HCT116 (cell line): ENCODE results near the gene C15orf40. TPM values are rescaled to one million over a fixed set of nuclear protein-coding genes. Genes with fewer than 3 reads are reported as not detected.

Source experiments
- ATAC-seq: fragments of 200-7000 bp; cut with Tn5 transposase; 2 replicates; pipeline ENCODE4 v1.9.1; 2020; ENCODE audit warnings: mild to moderate bottlenecking, moderate library complexity
- BruUV-seq: library from RNA; stranded (reverse); fragments of 400-500 nt; replicated peaks from 2 replicates; lab custom pipeline; 2021; lab: Mats Ljungman, UMichigan
- CTCF ChIA-PET: fragments of 300-600 bp; sonication (Branson Sonifier 250); formaldehyde crosslinking; loops from one replicate; lab custom pipeline; 2021; ENCODE audit warnings: antibody characterized with exemption; lab: Charles Lee
- POLR2A ChIA-PET: fragments of 300-600, 350-600 bp; sonication (Branson Sonifier 250); formaldehyde crosslinking; loops from one replicate; lab custom pipeline; 2021; ENCODE audit warnings: antibody characterized with exemption; lab: Charles Lee
- RAD21 ChIA-PET, 2 experiments: fragments of 300-600 bp; sonication (Branson Sonifier 250); formaldehyde crosslinking; loops; one replicate each; lab custom pipeline; 2023; ENCODE audit warnings: low total read pairs in 2 of 2; ENCODE audit not compliant: uncharacterized antibody in 2 of 2, unreplicated experiment in 2 of 2, low non-redundant PET in 1 of 2; lab: Charles Lee
- DNase-seq: peaks from one replicate; pipeline ENCODE4 v3.0.0-alpha.2; 2010; ENCODE audit warnings: low read depth, low spot score
- H2AFZ ChIP-seq: fragments of 200-600 bp; shearing (Covaris generic), sonication (generic); 2 replicates; pipeline ENCODE4 v1.6.1; 2017; ENCODE audit warnings: low read depth, mixed run types, mixed read lengths, antibody characterized with exemption, low read length; ENCODE audit not compliant: poor library complexity, severe bottlenecking
- H3K27ac ChIP-seq: 2 replicates; pipeline ENCODE4 v1.5.1; 2012; ENCODE audit warnings: low read depth, low read length
- H3K27me3 ChIP-seq: fragments of 200-600 bp; sonication (generic); 2 replicates; pipeline ENCODE4 v1.6.1; 2016; ENCODE audit warnings: mixed run types, low read length, mixed read lengths; ENCODE audit not compliant: insufficient read depth
- H3K36me3 ChIP-seq, 2 experiments: fragments of 200-500 bp in 1 of 2; fragments of 200-600 bp in 1 of 2; sonication (Bioruptor generic) in 1 of 2; sonication (generic) in 1 of 2; 2 replicates each; pipeline versions ENCODE4 v1.5.1 to v1.6.1; 2014 to 2016; ENCODE audit warnings: low read length in 2 of 2, inconsistent platforms in 1 of 2, mixed read lengths in 1 of 2, mixed run types in 1 of 2; ENCODE audit not compliant: insufficient read depth in 2 of 2, control insufficient read depth in 1 of 2
- H3K4me1 ChIP-seq, 2 experiments: fragments of 200-600 bp in 1 of 2; sonication (generic) in 1 of 2; 2 replicates each; pipeline versions ENCODE4 v1.5.1 to v1.6.1; 2012 to 2017; ENCODE audit warnings: low read length in 2 of 2, inconsistent platforms in 1 of 2, mild to moderate bottlenecking in 1 of 2, mixed read lengths in 1 of 2, mixed run types in 1 of 2, moderate library complexity in 1 of 2; ENCODE audit not compliant: insufficient read depth in 2 of 2, control insufficient read depth in 1 of 2
- H3K4me2 ChIP-seq: fragments of 200-600 bp; sonication (generic); 2 replicates; pipeline ENCODE4 v1.6.1; 2017; ENCODE audit warnings: mixed run types, low read length, mixed read lengths
- H3K4me3 ChIP-seq, 2 experiments: fragments of 200-600 bp in 1 of 2; sonication (generic) in 1 of 2; replicated peaks in 1 of 2; 2 replicates each; pipeline ENCODE4 v1.5.1; 2011 to 2016; ENCODE audit warnings: low read length in 2 of 2, control low read depth in 1 of 2, low read depth in 1 of 2, mild to moderate bottlenecking in 1 of 2, mixed read lengths in 1 of 2, mixed run types in 1 of 2
- H3K79me2 ChIP-seq: fragments of 200-600 bp; sonication (generic); 2 replicates; pipeline ENCODE4 v1.6.1; 2017; ENCODE audit warnings: mild to moderate bottlenecking, mixed run types, low read length, moderate library complexity, mixed read lengths; ENCODE audit not compliant: insufficient read depth
- H3K9ac ChIP-seq: fragments of 200-600 bp; sonication (generic); 2 replicates; pipeline ENCODE4 v1.6.1; 2016; ENCODE audit warnings: low read length, mixed read lengths
- H3K9me2 ChIP-seq: fragments of 200-600 bp; sonication (generic), shearing (Covaris generic); 2 replicates; pipeline ENCODE4 v1.6.1; 2017; ENCODE audit warnings: mixed run types, mild to moderate bottlenecking, moderate library complexity; ENCODE audit not compliant: insufficient read depth
- H3K9me3 ChIP-seq, 2 experiments: fragments of 200-500 bp in 1 of 2; fragments of 200-600 bp in 1 of 2; sonication (Bioruptor generic) in 1 of 2; sonication (generic) in 1 of 2; 2 replicates each; pipeline ENCODE4 v1.6.1; 2014 to 2017; ENCODE audit warnings: low read length in 2 of 2, mixed read lengths in 2 of 2, inconsistent platforms in 1 of 2, low read depth in 1 of 2, mild to moderate bottlenecking in 1 of 2, mixed run types in 1 of 2, moderate library complexity in 1 of 2; ENCODE audit not compliant: control insufficient read depth in 1 of 2, insufficient read depth in 1 of 2
- H4K20me1 ChIP-seq: fragments of 200-600 bp; sonication (generic), shearing (Covaris generic); 2 replicates; pipeline ENCODE4 v1.6.1; 2017; ENCODE audit warnings: mixed run types, mild to moderate bottlenecking, moderate library complexity; ENCODE audit not compliant: insufficient read depth
- RAD21 ChIP-seq: IDR thresholded peaks from 2 replicates; pipeline ENCODE4 v1.6.1; 2012; ENCODE audit warnings: low read depth, mild to moderate bottlenecking
- ZFX ChIP-seq: fragments of 450-650 bp; IDR thresholded peaks from 2 replicates; pipeline ENCODE4 v1.6.1; 2017
- ZNF274 ChIP-seq: fragments of 200-500 bp; sonication (Bioruptor generic); IDR thresholded peaks from 2 replicates; pipeline ENCODE4 v1.6.1; 2014; ENCODE audit warnings: mild to moderate bottlenecking, low read depth, low read length, inconsistent platforms
- intact Hi-C: fragments of 100-400 bp; cut with micrococcal nuclease; formaldehyde crosslinking; loops from 2 replicates; pipeline ENCODE4 v1.10.0; 2022
- total RNA-seq: library from RNA; stranded (reverse); gene quantifications from one replicate; pipeline ENCODE4 v1.2.1, GENCODE V29; 2021; ENCODE audit not compliant: unreplicated experiment
- TF ChIP-seq, protein P1 (sequence below): IDR thresholded peaks from 2 replicates; pipeline ENCODE4 v1.6.1; 2011; ENCODE audit warnings: mild to moderate bottlenecking, low read length, moderate library complexity; ENCODE audit not compliant: insufficient replicate concordance; ENCODE audit errors: extremely low read depth
- TF ChIP-seq, protein P2 (sequence below): IDR thresholded peaks from 2 replicates; pipeline ENCODE4 v1.6.1; 2012; ENCODE audit warnings: low read depth

C15orf40 gene
- total RNA-seq, 1 experiment from 2014 or later, result 26.0 TPM

DNA sequence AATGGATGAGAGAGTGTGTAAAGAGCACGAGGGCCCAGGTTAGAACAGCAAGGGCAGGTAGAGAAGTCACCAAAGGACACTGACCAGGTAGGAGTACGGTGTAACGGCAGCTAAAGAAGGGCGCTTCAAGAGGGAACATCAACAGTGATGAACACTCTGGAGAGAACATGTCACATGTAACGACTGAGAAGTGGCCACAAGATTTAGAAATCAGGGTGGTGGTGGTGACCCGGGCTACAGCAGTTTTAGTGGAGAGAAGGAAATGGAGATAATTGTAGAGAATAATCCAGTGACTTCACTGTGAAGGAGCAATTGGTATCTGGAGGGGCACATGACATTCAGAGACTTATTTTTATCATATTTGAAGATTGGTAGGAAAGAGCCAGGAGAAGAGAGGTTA, 1.2 kb upstream of the C15orf40 start:
- BruUV-seq, result no TSS peak
- RAD21 ChIA-PET, result no interaction called here
- Histone ChIP-seq H2AFZ (no peak overlapping the region), H3K9ac (no peak overlapping the region), H3K4me1 (peaks cover 7 to 18% of the 10 kb centered on the region in 2 experiments; a peak in 3 of 4 replicates), H3K9me2 (no peaks in the 10 kb centered on the region), H4K20me1 (0 out of 2 replicates have a peak, but pooled peaks cover 3% of the 10 kb centered on the region), H3K9me3 (no peaks in the 10 kb centered on the region), H3K79me2 (peaks cover 29% of the 10 kb centered on the region), H3K27me3 (no peaks in the 10 kb centered on the region), H3K36me3 (peaks cover 13 to 16% of the 10 kb centered on the region in 2 experiments; a peak in 3 of 4 replicates), H3K4me2 (peak overlapping the region; percentile 75), H3K4me3 (no peak overlapping the region), H3K27ac (no peak overlapping the region)
- CTCF ChIA-PET, result interaction anchor here (1.1 to 2.2 kb wide), 2 partner anchors 13 to 235 kb away, joined by 4 to 7 read pairs; no protein-coding TSS in a partner anchor
- TF ChIP-seq ZFX (no peak), ZNF274 (no peak), RAD21 (no peak)
- TF ChIP-seq, protein P1, sequence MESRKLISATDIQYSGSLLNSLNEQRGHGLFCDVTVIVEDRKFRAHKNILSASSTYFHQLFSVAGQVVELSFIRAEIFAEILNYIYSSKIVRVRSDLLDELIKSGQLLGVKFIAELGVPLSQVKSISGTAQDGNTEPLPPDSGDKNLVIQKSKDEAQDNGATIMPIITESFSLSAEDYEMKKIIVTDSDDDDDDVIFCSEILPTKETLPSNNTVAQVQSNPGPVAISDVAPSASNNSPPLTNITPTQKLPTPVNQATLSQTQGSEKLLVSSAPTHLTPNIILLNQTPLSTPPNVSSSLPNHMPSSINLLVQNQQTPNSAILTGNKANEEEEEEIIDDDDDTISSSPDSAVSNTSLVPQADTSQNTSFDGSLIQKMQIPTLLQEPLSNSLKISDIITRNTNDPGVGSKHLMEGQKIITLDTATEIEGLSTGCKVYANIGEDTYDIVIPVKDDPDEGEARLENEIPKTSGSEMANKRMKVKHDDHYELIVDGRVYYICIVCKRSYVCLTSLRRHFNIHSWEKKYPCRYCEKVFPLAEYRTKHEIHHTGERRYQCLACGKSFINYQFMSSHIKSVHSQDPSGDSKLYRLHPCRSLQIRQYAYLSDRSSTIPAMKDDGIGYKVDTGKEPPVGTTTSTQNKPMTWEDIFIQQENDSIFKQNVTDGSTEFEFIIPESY, result no peak
- TF ChIP-seq, protein P2, sequence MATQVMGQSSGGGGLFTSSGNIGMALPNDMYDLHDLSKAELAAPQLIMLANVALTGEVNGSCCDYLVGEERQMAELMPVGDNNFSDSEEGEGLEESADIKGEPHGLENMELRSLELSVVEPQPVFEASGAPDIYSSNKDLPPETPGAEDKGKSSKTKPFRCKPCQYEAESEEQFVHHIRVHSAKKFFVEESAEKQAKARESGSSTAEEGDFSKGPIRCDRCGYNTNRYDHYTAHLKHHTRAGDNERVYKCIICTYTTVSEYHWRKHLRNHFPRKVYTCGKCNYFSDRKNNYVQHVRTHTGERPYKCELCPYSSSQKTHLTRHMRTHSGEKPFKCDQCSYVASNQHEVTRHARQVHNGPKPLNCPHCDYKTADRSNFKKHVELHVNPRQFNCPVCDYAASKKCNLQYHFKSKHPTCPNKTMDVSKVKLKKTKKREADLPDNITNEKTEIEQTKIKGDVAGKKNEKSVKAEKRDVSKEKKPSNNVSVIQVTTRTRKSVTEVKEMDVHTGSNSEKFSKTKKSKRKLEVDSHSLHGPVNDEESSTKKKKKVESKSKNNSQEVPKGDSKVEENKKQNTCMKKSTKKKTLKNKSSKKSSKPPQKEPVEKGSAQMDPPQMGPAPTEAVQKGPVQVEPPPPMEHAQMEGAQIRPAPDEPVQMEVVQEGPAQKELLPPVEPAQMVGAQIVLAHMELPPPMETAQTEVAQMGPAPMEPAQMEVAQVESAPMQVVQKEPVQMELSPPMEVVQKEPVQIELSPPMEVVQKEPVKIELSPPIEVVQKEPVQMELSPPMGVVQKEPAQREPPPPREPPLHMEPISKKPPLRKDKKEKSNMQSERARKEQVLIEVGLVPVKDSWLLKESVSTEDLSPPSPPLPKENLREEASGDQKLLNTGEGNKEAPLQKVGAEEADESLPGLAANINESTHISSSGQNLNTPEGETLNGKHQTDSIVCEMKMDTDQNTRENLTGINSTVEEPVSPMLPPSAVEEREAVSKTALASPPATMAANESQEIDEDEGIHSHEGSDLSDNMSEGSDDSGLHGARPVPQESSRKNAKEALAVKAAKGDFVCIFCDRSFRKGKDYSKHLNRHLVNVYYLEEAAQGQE, result no peak
- intact Hi-C loops, result loop anchor here (5.0 kb wide), 2 partner anchors 260 to 370 kb away; no protein-coding TSS in a partner anchor
- POLR2A ChIA-PET, result no interaction called here
- ATAC-seq, result no peak
- DNase-seq, result no peak
